Mucosa of rectum (tissue), 2 donors: ENCODE data around the gene FRMD5.

ENCODE experiments used
- H3K27ac ChIP-seq, 2 donors: one replicate each; pipeline ENCODE4 v1.7.0; 2013; ENCODE audit warnings: inconsistent platforms in 2 of 2, low read depth in 2 of 2, low read length in 2 of 2
- H3K27me3 ChIP-seq, 2 donors: one replicate each; pipeline ENCODE4 v1.7.0; 2013; ENCODE audit warnings: low read length in 2 of 2; ENCODE audit not compliant: control insufficient read depth in 2 of 2, insufficient read depth in 2 of 2
- H3K36me3 ChIP-seq, 2 donors: one replicate each; pipeline ENCODE4 v1.7.0; 2013; ENCODE audit warnings: low read length in 2 of 2; ENCODE audit not compliant: control insufficient read depth in 2 of 2, insufficient read depth in 2 of 2
- H3K4me1 ChIP-seq, 2 donors: one replicate each; pipeline ENCODE4 v1.7.0; 2013; ENCODE audit warnings: low read length in 2 of 2, mild to moderate bottlenecking in 1 of 2; ENCODE audit not compliant: control insufficient read depth in 2 of 2, insufficient read depth in 2 of 2
- H3K4me3 ChIP-seq, 2 donors: one replicate each; pipeline ENCODE4 v1.7.0; 2013; ENCODE audit warnings: low read length in 2 of 2
- H3K9ac ChIP-seq, 2 donors: one replicate each; pipeline ENCODE4 v1.7.0; 2013; ENCODE audit warnings: low read length in 2 of 2, low read depth in 1 of 2, mild to moderate bottlenecking in 1 of 2
- H3K9me3 ChIP-seq, 2 donors: one replicate each; pipeline ENCODE4 v1.7.0; 2013; ENCODE audit warnings: low read length in 2 of 2; ENCODE audit not compliant: control insufficient read depth in 2 of 2
- donor health status: healthy.
- donor health status: Normal muscosa, but diverticular disease.

The FRMD5 gene

DNA sequence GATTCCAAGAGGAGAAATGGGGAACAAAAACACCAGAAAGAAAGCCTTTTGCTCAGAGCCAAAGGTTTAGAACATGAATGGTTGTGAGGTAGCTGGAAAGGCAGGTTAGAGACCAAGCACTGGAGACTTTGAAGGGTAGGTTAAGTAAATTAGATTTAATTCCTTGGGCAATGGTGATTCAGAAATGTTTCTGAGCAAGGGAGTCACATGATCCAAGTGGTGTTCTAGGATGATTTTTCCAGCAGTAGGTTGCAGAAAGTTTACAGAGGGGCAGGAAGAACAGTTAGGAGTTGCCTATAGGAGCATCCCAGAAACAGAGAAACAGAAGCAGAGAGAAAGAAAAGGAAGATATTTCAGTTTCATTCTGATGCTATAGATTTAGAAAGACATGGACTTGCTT is 228.4 kb downstream of the FRMD5 start:
- H3K36me3 ChIP-seq, result no peaks in the 10 kb centered on the region
- no peaks in the 10 kb centered on the region for H3K27me3 ChIP-seq
- no peaks in the 10 kb centered on the region for H3K9me3 ChIP-seq
- no peak overlapping the region for H3K27ac ChIP-seq
- no peak overlapping the region for H3K4me3 ChIP-seq
- H3K4me1 ChIP-seq, result no peaks in the 10 kb centered on the region
- no peak overlapping the region for H3K9ac ChIP-seq

DNA sequence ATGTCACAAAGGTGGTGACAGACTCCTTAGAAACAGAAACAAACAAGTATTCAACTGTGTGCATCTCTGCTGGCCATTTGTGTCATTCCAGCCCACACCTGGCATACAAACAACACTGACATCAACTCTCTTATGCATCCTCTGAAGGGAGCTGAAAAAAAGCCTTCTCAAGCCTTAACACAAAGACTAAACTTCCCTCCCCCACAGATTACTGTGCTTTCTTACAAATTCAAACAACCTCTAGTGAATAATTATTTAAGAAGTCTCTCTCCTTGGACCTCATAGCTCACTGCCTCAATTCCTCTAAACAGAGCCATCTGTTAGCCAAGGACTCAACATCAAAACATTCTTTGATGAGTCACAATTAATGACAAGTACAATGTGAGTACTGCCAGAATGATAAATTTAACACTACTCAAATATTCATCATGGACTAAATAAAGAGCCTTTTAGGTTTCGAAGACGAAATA is 236.2 kb downstream of the FRMD5 start:
- H3K27me3 ChIP-seq, result no peaks in the 10 kb centered on the region
- no peaks in the 10 kb centered on the region for H3K4me1 ChIP-seq
- no peaks in the 10 kb centered on the region for H3K36me3 ChIP-seq
- no peak overlapping the region for H3K27ac ChIP-seq
- no peaks in the 10 kb centered on the region for H3K9me3 ChIP-seq
- no peak overlapping the region for H3K4me3 ChIP-seq
- no peak overlapping the region for H3K9ac ChIP-seq

GRCh38 chr15:43957724-43958123 is 237.3 kb downstream of the FRMD5 start:
- Histone ChIP-seq H3K9ac (no peak overlapping the region), H3K27me3 (no peaks in the 10 kb centered on the region), H3K36me3 (no peaks in the 10 kb centered on the region), H3K4me1 (no peaks in the 10 kb centered on the region), H3K9me3 (no peaks in the 10 kb centered on the region), H3K27ac (no peak overlapping the region), H3K4me3 (no peak overlapping the region)

DNA sequence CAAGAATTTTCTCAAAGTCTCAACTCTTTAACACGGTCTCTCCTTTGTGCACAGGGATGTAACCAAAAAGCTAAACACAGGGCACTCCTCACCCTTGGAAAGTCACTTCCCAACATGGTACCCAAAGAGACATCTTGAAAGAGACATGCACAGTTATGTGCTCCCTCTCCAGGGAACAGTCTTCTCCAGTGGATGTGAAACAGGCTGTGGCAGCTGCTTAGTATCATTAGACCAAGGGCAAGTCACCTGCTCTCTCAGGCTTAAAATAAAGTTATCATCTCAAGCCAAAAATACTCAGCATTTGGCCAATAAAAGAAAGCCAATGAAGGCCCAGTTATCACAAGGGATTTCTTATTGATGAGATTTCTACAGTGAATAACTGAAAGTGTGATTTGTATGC is 239.9 kb downstream of the FRMD5 start:
- H3K4me1 ChIP-seq, result no peaks in the 10 kb centered on the region
- H3K36me3 ChIP-seq, result no peaks in the 10 kb centered on the region
- no peak overlapping the region for H3K9ac ChIP-seq
- H3K27me3 ChIP-seq, result no peaks in the 10 kb centered on the region
- H3K4me3 ChIP-seq, result no peak overlapping the region
- H3K9me3 ChIP-seq, result no peaks in the 10 kb centered on the region
- H3K27ac ChIP-seq, result no peak overlapping the region

DNA sequence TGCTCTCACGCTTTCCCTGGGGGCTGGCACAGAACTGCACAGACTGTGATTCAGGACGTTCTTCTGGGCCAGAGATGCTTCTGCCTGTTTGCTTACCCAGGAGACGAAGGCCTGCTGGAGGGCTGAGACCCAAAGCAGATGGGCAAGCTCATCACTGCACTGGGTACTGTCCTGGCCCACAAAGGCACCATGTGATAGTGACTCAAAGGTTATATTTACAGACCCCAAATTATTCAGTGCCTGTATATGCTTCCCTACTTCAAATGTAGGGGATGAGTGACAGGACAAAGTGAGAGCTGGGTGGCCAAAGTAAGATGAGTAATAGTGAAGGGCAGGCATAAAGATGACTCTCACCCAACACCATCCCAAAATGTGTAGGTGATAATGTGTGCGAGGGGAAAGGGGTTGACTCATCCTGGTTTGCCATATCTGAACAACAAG is 240.9 kb downstream of the FRMD5 start:
- Histone ChIP-seq H3K27ac (no peak overlapping the region), H3K9me3 (no peaks in the 10 kb centered on the region), H3K27me3 (no peaks in the 10 kb centered on the region), H3K9ac (no peak overlapping the region), H3K4me1 (no peaks in the 10 kb centered on the region), H3K4me3 (no peak overlapping the region), H3K36me3 (no peaks in the 10 kb centered on the region)

DNA sequence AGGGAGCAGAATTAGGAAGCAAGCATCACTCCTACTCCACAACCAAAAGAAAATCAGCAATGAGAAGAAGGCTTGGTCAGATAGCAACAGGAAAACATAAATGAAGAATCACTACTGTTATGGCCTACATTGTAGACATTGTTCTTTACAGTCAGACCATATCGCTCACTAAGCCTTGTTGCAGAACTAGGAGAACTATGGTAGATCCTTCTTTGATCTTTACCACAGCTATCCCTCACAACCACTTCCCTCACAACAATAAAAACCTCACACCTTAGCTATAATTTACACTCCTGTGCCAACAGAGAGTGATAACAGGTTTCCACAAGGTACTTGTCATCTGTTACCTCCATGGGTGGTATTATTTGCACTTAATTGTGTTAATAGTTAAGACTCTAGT is 241.7 kb downstream of the FRMD5 start:
- no peak overlapping the region for H3K4me3 ChIP-seq
- no peak overlapping the region for H3K9ac ChIP-seq
- H3K4me1 ChIP-seq, result no peaks in the 10 kb centered on the region
- H3K36me3 ChIP-seq, result no peaks in the 10 kb centered on the region
- H3K9me3 ChIP-seq, result no peaks in the 10 kb centered on the region
- H3K27ac ChIP-seq, result no peak overlapping the region
- no peaks in the 10 kb centered on the region for H3K27me3 ChIP-seq

DNA sequence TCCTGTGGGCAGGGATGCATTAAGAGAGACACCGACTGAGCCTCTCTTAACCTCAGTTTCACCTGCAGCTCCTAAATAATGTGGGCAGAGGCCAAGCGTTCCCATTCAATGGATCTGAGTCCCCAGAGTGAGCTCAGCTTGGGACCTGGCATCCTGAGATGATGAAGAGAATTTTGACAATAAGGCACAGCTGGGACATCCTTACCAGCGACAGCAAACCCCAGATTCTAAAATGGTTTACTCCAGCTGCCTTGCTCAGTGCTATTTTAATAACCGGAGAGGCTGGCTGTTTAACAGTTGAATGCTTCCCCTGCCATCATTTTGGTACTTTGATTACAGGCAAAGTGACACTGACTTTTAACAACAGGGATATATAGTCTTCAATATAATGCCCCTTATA is 244.5 kb downstream of the FRMD5 start:
- Histone ChIP-seq H3K27ac (no peak overlapping the region), H3K9me3 (no peaks in the 10 kb centered on the region), H3K4me1 (no peaks in the 10 kb centered on the region), H3K27me3 (no peaks in the 10 kb centered on the region), H3K4me3 (no peak overlapping the region), H3K9ac (no peak overlapping the region), H3K36me3 (no peaks in the 10 kb centered on the region)

DNA sequence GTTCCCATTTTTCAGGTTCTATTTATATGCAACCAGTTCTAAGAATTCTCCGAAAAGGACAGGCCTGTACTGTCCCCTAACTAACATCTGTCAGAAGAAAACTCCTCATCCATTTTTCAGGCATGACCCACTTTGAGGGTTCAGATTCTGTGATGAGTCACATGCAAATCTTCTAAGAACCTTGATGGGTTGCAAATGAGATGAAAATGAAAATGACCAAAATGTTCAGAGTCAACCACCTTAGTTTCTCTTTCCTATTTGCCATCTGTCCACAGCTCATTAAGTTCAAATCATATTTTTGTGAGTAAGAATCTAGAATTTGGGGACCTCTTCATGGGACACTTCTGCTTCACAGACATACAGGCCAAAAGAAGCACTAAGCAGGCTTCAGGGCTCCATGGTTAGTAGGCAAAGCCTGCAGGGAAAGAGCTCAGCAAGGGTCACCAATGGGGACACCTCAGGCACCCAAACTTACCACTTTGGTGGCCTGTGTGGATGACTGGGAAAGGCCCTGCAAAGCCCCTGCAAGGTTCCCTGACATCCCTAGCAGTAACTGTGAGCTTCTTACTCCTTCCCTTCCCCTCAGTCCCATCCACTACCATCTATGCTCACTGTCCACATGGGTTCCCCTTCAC is 246.3 kb downstream of the FRMD5 start:
- Histone ChIP-seq H3K27me3 (no peaks in the 10 kb centered on the region), H3K4me3 (no peak overlapping the region), H3K36me3 (no peaks in the 10 kb centered on the region), H3K27ac (peak overlapping the region in 1 of 2 donors; percentile 9), H3K9ac (no peak overlapping the region), H3K4me1 (no peaks in the 10 kb centered on the region), H3K9me3 (no peaks in the 10 kb centered on the region)

DNA sequence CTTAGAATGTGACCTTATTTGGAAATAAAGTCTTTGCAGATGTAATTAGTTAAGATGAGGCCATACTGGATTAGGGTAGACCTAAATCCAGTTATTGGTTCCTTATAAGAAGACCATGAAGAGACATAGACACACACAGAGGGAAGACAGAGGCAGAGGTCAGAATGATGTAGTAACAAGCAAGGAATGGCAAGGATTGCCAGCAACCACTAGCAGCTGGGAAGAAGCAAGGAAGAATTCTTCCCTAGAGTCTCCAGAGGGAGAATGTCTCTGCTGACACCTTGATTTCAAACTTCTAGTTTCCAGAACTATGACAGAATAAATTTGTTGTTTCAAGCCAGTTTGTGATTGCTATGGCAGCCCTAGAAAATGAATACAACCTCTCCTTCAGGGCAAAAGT is 251.6 kb downstream of the FRMD5 start:
- Histone ChIP-seq H3K9ac (no peak overlapping the region), H3K36me3 (no peaks in the 10 kb centered on the region), H3K4me1 (no peaks in the 10 kb centered on the region), H3K27me3 (no peaks in the 10 kb centered on the region), H3K9me3 (no peaks in the 10 kb centered on the region), H3K27ac (no peak overlapping the region), H3K4me3 (no peak overlapping the region)

- H3K27ac ChIP-seq, result no peak overlapping the region
- H3K36me3 ChIP-seq, result no peaks in the 10 kb centered on the region
- H3K9me3 ChIP-seq, result no peaks in the 10 kb centered on the region
- no peaks in the 10 kb centered on the region for H3K4me1 ChIP-seq
- no peak overlapping the region for H3K9ac ChIP-seq
- no peaks in the 10 kb centered on the region for H3K27me3 ChIP-seq
- H3K4me3 ChIP-seq, result no peak overlapping the region
Observed at GRCh38 chr15:43942194-43942593, 252.9 kb downstream of the FRMD5 start.

- Histone ChIP-seq H3K27ac (no peak overlapping the region), H3K9ac (no peak overlapping the region), H3K9me3 (no peaks in the 10 kb centered on the region), H3K36me3 (no peaks in the 10 kb centered on the region), H3K4me1 (no peaks in the 10 kb centered on the region), H3K27me3 (no peaks in the 10 kb centered on the region), H3K4me3 (no peak overlapping the region)
Observed at GRCh38 chr15:43941555-43941954, 253.5 kb downstream of the FRMD5 start.
